NCI-H1694 (cell line): ENCODE measurements around the gene COL26A1.
"Not testable (repeated sequence)": the region's sequence is repeated elsewhere in the genome, so short reads cannot be mapped to it uniquely, and the experiment has no call there.

Source experiments
- DNase-seq: peaks from one replicate; lab custom pipeline; 2025; lab: John Stamatoyannopoulos, UW

COL26A1 gene

DNA sequence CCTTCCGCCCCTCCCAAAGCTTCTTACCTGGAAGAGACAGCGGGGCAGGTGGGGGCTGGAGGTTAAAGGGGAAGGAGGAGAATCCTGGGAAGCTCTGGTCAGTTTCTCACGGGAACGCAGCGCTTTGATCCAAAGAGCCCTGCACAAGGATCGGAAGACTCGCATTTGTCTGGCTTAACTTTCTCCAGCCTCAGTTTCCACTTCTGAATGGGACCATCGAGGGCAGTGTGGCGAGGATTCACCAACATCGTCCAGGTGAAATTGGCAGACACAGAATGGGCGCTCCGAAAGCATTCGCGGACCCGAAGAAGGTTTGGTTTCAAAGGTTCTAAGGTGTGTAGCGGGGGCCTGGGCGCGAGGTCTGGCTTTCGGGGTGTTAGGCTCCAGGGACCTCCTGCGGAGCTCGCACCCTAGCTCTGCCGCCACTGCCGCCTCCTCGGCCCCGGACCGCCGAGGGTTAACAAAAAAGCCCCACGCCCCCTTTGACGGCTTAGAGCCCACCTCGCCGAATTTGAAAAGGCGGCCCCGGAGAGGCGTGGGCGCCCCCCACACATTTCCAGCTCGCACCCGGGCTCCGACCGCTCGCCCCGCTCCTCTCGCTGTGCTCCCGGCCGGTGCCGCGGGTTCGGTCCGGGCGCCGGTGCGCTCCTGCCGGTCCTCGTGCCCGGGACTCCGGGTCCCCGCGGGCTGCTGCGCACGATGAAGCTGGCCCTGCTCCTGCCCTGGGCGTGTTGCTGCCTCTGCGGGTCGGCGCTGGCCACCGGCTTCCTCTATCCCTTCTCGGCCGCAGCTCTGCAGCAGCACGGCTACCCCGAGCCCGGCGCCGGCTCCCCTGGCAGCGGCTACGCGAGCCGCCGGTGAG, at the start of gene COL26A1:
TSS of gene COL26A1 (plus strand) at position 542 of the 862 bp plus-strand sequence. CDS start at position 700, 158 bp downstream.
- no peak for DNase-seq

DNA sequence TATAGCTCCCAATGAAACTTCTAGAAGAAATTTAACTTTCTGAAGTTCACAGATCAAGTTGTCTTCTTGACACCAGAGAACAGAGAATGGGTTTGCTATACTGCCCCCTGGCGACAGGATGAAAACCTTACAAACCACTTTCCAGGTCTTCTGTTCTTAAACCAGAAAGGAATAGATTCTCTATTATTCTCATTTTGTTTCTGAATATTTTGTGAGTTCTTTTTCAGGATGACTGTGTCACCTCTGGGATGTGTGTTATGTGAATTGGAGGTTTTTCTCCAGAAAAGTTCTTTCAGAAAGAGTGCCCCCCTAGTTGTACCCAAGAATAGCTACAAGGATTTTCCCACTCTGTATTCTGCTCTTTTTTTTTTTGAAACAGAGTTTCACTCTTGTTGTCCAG, 47.3 kb upstream of the COL26A1 start:
- DNase-seq = peak; percentile 34

- DNase-seq = no peak
Measured at GRCh38 chr7:101319401-101319800, 43.3 kb upstream of the COL26A1 start.

GRCh38 chr7:101321491-101322401, 40.9 kb upstream of the COL26A1 start, which contains the start of gene IFT22:
TSS of gene IFT22 (minus strand) at chr7:101321812. CDS start at chr7:101321709, 103 bp downstream.
- DNase-seq = peak; percentile 63

GRCh38 chr7:101328159-101328558, 34.5 kb upstream of the COL26A1 start:
- DNase-seq = no peak

DNA sequence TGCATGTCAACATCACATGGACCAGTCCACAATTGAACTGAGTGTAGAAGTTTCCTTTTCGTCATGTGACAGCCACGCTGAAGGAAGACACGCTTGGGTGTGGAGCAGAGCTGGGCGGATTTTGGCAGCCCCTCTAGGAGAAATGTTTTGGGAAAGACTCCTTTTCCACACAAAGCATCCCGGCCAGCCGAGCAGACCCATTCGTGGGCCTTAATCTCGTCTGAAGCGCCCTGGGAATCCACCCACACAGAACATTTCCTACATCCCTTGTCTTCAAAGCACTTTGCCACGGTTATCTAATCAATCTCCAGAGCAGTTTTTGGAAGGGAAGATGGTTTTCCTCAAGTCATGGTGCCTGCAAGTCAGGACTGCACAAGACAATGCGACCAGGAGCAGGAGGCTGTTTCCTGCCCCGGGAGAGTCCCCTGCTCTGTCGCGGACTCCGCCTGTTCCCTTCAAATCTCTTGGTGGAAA, 32.6 kb upstream of the COL26A1 start:
- no peak for DNase-seq

DNA sequence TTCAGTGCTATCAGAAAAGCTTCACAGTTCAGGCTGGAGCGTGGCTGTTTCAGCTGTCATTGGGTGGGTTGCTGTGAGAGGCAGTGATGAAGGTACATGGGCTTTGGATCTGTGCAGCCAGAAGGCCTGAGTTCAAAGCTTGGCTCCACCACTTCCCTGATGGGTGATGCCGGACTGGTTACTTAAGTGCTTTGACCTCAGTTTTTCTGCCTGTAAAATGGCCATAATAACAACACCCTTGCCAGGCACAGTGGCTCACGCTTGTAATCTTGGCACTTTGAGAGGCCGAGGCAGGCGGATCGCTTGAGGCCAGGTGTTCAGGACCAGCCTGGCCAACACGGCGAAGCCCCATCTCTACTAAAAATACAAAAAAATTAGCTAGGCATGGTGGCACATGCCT, 30.6 kb upstream of the COL26A1 start:
- DNase-seq = no peak

DNA sequence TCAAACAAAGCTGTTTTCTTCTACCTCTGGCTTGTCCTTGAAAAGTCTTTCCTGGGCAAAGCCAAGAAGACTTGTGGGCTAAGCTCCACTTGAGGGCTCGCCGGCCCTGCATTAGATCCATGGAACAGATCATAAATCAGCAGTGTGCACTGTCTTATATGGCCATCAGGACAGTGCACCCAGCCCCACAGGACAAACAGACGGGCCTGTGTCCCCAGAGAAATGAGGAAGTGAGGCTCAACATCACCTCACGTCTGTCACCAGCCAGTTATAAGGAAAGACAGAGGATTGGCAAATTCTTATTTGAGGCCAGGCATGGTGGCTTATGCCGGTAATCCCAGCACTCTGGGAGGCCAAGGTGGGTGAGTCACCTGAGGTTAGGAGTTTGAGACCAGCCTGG, 28.8 kb upstream of the COL26A1 start:
- no peak for DNase-seq

DNA sequence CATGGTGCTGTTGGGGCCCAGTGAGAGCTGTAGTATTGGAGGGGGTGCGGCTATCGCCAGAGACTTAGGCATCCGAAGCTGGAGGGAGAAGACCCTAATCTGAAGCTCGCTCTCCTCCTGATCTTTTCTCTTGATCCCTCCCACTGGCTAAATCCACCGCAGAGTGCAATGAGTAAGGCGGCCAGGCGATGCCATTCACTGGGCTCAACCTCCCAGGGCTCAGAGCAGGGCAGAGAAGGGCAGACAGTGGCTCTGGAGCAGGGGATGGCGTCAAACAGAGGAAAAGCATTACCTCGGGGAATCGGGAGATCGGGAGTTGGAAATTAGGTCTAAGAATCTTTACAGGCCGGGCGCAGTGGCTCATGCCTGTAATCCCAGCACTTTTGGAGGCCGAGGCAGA, 22.3 kb upstream of the COL26A1 start:
- no peak for DNase-seq

- no peak for DNase-seq
Measured at GRCh38 chr7:101342892-101343291, 19.8 kb upstream of the COL26A1 start.

DNA sequence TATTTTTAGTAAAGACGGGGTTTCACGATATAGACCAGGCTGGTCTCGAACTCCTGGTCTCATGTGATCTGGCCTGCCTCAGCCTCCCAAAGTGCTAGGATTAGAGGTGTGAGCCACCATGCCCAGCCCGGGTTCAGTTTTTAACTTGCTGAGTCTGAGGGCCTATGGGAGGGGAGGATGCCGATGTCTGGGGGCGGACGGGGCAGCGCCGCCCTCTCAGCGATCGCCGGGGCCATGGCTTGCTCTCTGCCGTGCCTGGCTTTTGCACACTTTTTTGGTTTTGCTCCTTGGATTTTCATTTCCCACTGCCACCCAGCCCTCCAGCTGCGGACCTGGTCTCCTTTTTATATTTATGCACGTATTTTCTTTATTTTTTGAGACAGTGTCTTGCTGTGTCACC, 15.2 kb upstream of the COL26A1 start:
- no peak for DNase-seq

GRCh38 chr7:101348456-101349067, 14.1 kb upstream of the COL26A1 start:
- not testable (repeated sequence) for DNase-seq

- not testable (repeated sequence) for DNase-seq
Measured at GRCh38 chr7:101349300-101349699, 13.4 kb upstream of the COL26A1 start.

- DNase-seq = no peak
Measured at GRCh38 chr7:101352920-101353308, 9.8 kb upstream of the COL26A1 start.

DNA sequence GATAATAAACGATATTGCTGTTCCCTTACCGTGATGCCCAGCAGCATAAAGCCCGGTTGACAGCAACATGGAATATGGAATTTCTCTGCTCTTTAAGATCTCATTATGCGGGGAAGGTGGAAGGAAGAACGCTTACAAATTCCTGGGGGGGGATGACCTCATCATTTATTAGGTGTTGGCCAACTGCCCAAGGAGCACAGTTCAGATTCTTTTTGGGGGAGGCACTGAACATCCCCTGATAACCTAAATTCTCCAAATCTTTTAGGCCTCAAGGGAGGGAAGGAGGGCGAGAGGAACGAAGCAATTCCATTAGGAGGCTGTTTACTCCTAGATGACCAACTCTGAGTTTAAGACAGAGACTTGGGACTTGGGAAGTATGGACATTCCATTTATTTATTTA, 5.2 kb upstream of the COL26A1 start:
- DNase-seq = no peak

- no peak for DNase-seq
Measured at GRCh38 chr7:101363196-101363733, 590 bp downstream of the COL26A1 start.

DNA sequence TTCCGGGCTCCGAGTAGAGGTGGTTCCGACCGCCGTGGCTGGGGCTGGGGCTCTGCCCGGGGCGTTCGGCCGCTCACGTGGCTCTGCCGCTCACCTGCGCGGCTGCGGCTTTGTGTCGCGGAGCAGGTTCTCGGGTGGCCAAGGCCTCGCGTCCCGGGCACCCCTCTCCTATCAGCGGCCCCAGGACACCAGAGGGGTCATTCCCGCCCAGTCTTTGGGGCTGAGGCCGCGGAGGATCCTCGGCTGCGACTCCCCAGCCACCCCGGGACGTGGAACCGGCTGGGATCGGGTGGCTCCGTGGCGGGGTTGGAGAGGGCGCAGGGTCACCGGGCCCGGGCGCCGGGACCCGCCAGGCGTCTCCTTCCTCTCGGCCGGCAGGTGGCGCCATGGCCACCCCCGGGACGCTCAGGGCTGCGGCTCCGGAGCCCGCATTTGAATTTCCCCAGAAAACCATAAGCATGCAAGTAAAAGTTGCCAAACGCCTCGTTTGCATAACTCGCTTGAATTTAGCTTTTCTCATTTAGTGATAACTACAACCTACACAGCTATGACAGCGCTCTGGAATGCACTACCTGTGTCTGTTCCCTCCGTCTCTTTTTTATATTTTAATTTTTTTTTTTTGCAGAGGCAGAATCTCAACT, 1.2 kb downstream of the COL26A1 start:
- no peak for DNase-seq

DNA sequence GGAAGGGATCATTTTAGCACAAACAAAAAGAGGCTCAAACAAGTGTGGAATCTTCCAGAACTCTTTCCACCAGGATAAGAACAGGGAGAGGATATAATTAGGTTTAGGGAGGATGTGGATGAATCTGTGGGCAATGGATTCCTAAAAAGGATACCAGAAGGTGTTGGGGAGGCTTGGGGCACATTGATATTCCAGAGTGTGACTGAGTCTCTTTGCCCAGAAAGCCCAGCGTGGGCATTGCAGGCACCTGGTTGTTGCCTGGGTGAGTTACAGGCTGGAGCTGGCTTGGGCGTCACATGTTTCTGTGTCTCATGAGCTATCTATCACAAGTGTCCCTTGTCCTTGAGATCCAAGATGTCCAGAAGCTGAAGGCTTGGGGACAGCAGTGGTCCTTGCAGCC, 3.3 kb downstream of the COL26A1 start:
- DNase-seq = no peak

GRCh38 chr7:101367676-101368075, 5.0 kb downstream of the COL26A1 start:
- no peak for DNase-seq

- DNase-seq = no peak
Measured at GRCh38 chr7:101368422-101369165, 5.9 kb downstream of the COL26A1 start.

- DNase-seq = no peak
Measured at GRCh38 chr7:101370836-101371235, 8.2 kb downstream of the COL26A1 start.
